HG02973 (cell line): Measurements from ENCODE around the gene RBM20.

ENCODE experiments used
- ATAC-seq: cut with Tn5 transposase; IDR thresholded peaks from one replicate; pipeline ENCODE4 v1.9.1; 2021; ENCODE audit warnings: moderate library complexity; ENCODE audit not compliant: unreplicated experiment

The RBM20 gene

GRCh38 chr10:110845192-110845755 lies 201.1 kb downstream of the RBM20 start:
- no peak for ATAC-seq

- ATAC-seq, result no peak
These were observed 201.9 kb downstream of the RBM20 start for GRCh38 chr10:110845756-110846620.

GRCh38 chr10:110847374-110847773 lies 203.2 kb downstream of the RBM20 start:
- ATAC-seq, result no peak

- no peak for ATAC-seq
These were observed 204.0 kb downstream of the RBM20 start for GRCh38 chr10:110848106-110848505.

- no peak for ATAC-seq
These were observed 206.0 kb downstream of the RBM20 start for GRCh38 chr10:110850099-110850498.

GRCh38 chr10:110851020-110851612 lies 207.0 kb downstream of the RBM20 start:
- no peak for ATAC-seq

- no peak for ATAC-seq
These were observed 208.2 kb downstream of the RBM20 start for GRCh38 chr10:110852255-110852896.

GRCh38 chr10:110852947-110853346 lies 208.8 kb downstream of the RBM20 start:
- no peak for ATAC-seq

GRCh38 chr10:110853921-110854605 lies 209.9 kb downstream of the RBM20 start:
- ATAC-seq, result no peak

- ATAC-seq, result peak; percentile 34
These were observed 213.4 kb downstream of the RBM20 start for GRCh38 chr10:110857265-110858171.

GRCh38 chr10:110858297-110858934 lies 214.3 kb downstream of the RBM20 start:
- ATAC-seq, result no peak

GRCh38 chr10:110859206-110859972 lies 215.3 kb downstream of the RBM20 start:
- no peak for ATAC-seq

- ATAC-seq, result no peak
These were observed 215.8 kb downstream of the RBM20 start for GRCh38 chr10:110859973-110860376.

- ATAC-seq, result peak; percentile 39
These were observed 216.6 kb downstream of the RBM20 start for GRCh38 chr10:110860576-110861241.

GRCh38 chr10:110861476-110861875 lies 217.3 kb downstream of the RBM20 start:
- no peak for ATAC-seq

GRCh38 chr10:110861930-110862649 lies 218.0 kb downstream of the RBM20 start:
- ATAC-seq, result no peak

- ATAC-seq, result no peak
These were observed 218.8 kb downstream of the RBM20 start for GRCh38 chr10:110862961-110863360.

GRCh38 chr10:110863361-110863760 lies 219.2 kb downstream of the RBM20 start:
- ATAC-seq, result no peak
